GM12878 (cell line): ENCODE data around the gene ZNF470. TPM values are rescaled to one million over a fixed set of nuclear protein-coding genes. Genes with fewer than 3 reads are reported as not detected.

ENCODE experiments used
- ATAC-seq: fragments of 200-7000 bp; cut with Tn5 transposase; 3 replicates; pipeline ENCODE4 v1.9.1; 2020; ENCODE audit warnings: mild to moderate bottlenecking, moderate library complexity
- BruUV-seq: library from RNA; stranded (reverse); fragments of 400-500 nt; replicated peaks from 2 replicates; lab custom pipeline; 2021; lab: Mats Ljungman, UMichigan
- CTCF ChIA-PET: fragments of 300-600 bp; sonication (Branson Sonifier 250); formaldehyde crosslinking; extraction: SDS; loops from one replicate; lab custom pipeline; 2021; ENCODE audit warnings: inconsistent platforms; lab: Yijun Ruan, JAX
- POLR2A ChIA-PET: fragments of 350-600 bp; formaldehyde crosslinking; extraction: SDS; loops from one replicate; lab custom pipeline; 2021; ENCODE audit warnings: inconsistent platforms; lab: Charles Lee
- RAD21 ChIA-PET: fragments of 300-600 bp; sonication (Branson Sonifier 250); formaldehyde crosslinking; loops from one replicate; lab custom pipeline; 2023; ENCODE audit warnings: antibody characterized with exemption; ENCODE audit not compliant: unreplicated experiment; lab: Charles Lee
- SMC1A ChIA-PET: fragments of 300-600 bp; sonication (Branson Sonifier 250); formaldehyde crosslinking; loops from one replicate; lab custom pipeline; 2023; ENCODE audit not compliant: unreplicated experiment, uncharacterized antibody; lab: Charles Lee
- DNase-seq: peaks from one replicate; pipeline ENCODE4 v3.0.0-alpha.2; 2011; ENCODE audit warnings: low read depth, low spot score
- FAIRE-seq: peaks from 3 replicates; lab custom pipeline; 2011; peaks lifted over from hg19 to GRCh38; lab: Jason Lieb, UNC
- H2AFZ ChIP-seq: 2 replicates; pipeline ENCODE4 v1.6.0; 2011; ENCODE audit warnings: low read depth, low read length, control low read depth; ENCODE audit not compliant: control insufficient read depth
- H3K27ac ChIP-seq: 2 replicates; pipeline ENCODE4 v1.5.1; 2011; ENCODE audit warnings: control low read depth; ENCODE audit not compliant: control insufficient read depth, insufficient read depth
- H3K27me3 ChIP-seq, 2 experiments: replicated peaks in 1 of 2; 2 replicates each; pipeline versions ENCODE4 v1.6.0 to v1.6.1; 2011; ENCODE audit warnings: low read length in 1 of 2; ENCODE audit not compliant: control insufficient read depth in 2 of 2, insufficient read depth in 2 of 2
- H3K36me3 ChIP-seq, 2 experiments: 2 replicates each; pipeline ENCODE4 v1.5.1; 2011; ENCODE audit warnings: low read length in 1 of 2; ENCODE audit not compliant: control insufficient read depth in 2 of 2, insufficient read depth in 2 of 2
- H3K4me1 ChIP-seq: 2 replicates; pipeline ENCODE4 v1.6.1; 2011; ENCODE audit warnings: mild to moderate bottlenecking, low read length, moderate library complexity, mixed read lengths; ENCODE audit not compliant: control insufficient read depth, insufficient read depth
- H3K4me2 ChIP-seq: 2 replicates; pipeline ENCODE4 v1.6.0; 2011; ENCODE audit warnings: control low read depth; ENCODE audit not compliant: control insufficient read depth, insufficient read depth
- H3K4me3 ChIP-seq: fragments of 200-600 bp; sonication (generic); 2 replicates; pipeline ENCODE4 v1.5.1; 2016
- H3K79me2 ChIP-seq: 2 replicates; pipeline ENCODE4 v1.6.0; 2011; ENCODE audit warnings: low read length; ENCODE audit not compliant: control insufficient read depth, insufficient read depth
- H3K9ac ChIP-seq: 2 replicates; pipeline ENCODE4 v1.8.0; 2011; ENCODE audit warnings: low read length, control low read depth, mixed read lengths; ENCODE audit not compliant: control insufficient read depth, insufficient read depth
- H3K9me3 ChIP-seq: replicated peaks from 3 replicates; pipeline ENCODE4 v1.5.1; 2011; ENCODE audit warnings: mild to moderate bottlenecking, low read length; ENCODE audit not compliant: control insufficient read depth, insufficient read depth
- H4K20me1 ChIP-seq: 2 replicates; pipeline ENCODE4 v1.6.0; 2011; ENCODE audit not compliant: control insufficient read depth, insufficient read depth
- LARP7 ChIP-seq: fragments of 450-650 bp; IDR thresholded peaks from 2 replicates; pipeline ENCODE4 v1.6.1; 2017; ENCODE audit warnings: mild to moderate bottlenecking
- MEF2B ChIP-seq: fragments of 450-650 bp; IDR thresholded peaks from 2 replicates; pipeline ENCODE4 v1.6.1; 2018; ENCODE audit warnings: mild to moderate bottlenecking, moderate library complexity; ENCODE audit not compliant: partially characterized antibody, poor library complexity, severe bottlenecking
- NFXL1 ChIP-seq: fragments of 450-650 bp; IDR thresholded peaks from 2 replicates; pipeline ENCODE4 v1.6.1; 2017; ENCODE audit warnings: antibody characterized with exemption, mild to moderate bottlenecking, borderline replicate concordance
- NFYB ChIP-seq: IDR thresholded peaks from 2 replicates; pipeline ENCODE4 v1.6.1; 2011; ENCODE audit warnings: low read depth, mild to moderate bottlenecking, low read length, improper control_type of control experiment, moderate library complexity; ENCODE audit not compliant: insufficient read depth
- PAX5 ChIP-seq: IDR thresholded peaks from 2 replicates; pipeline ENCODE4 v1.6.1; 2011; ENCODE audit warnings: low read depth, low read length, borderline replicate concordance
- RUNX3 ChIP-seq: IDR thresholded peaks from 2 replicates; pipeline ENCODE4 v1.6.1; 2012; ENCODE audit warnings: low read length, inconsistent platforms
- SREBF2 ChIP-seq: IDR thresholded peaks from 2 replicates; pipeline ENCODE4 v1.6.1; 2012; ENCODE audit warnings: mild to moderate bottlenecking, low read length
- SUPT20H ChIP-seq: IDR thresholded peaks from 2 replicates; pipeline ENCODE4 v1.6.1; 2011; ENCODE audit warnings: low read depth, mild to moderate bottlenecking, low read length, moderate library complexity, borderline replicate concordance; ENCODE audit not compliant: control insufficient read depth
- TBL1XR1 ChIP-seq: IDR thresholded peaks from 2 replicates; pipeline ENCODE4 v1.6.1; 2012; ENCODE audit warnings: low read depth, low read length, improper control_type of control experiment
- WGBS: methylation state at CpG from one replicate; pipeline ENCODE4 v1.1.6; 2016; ENCODE audit warnings: low lambda C conversion rate; ENCODE audit not compliant: insufficient replicate concordance, insufficient coverage; ENCODE audit errors: missing lambda C conversion rate; 5-methylcytosine and 5-hydroxymethylcytosine counted together
- in situ Hi-C: fragments of 300-500 bp; cut with MboI; formaldehyde crosslinking; loops from 9 replicates; pipeline ENCODE4 v1.14.3; 2018; ENCODE audit warnings: mixed read lengths
- intact Hi-C: fragments of 100-400 bp; cut with micrococcal nuclease; formaldehyde crosslinking; loops from one replicate; pipeline ENCODE4 v1.14.2; 2022; ENCODE audit not compliant: unreplicated experiment
- polyA plus RNA-seq, 11 experiments: library from polyadenylated mRNA; depleted of rRNA in 4 of 11; unstranded in 6 of 11; stranded (reverse) in 5 of 11; fragments of >200 nt; fragmentation: Nextera tagmentation in 4 of 11; fragmentation: Illumina TruSeq in 1 of 11; extraction: Ambion mirVana in 4 of 11; extraction: Trizol in 1 of 11; gene quantifications; 1 replicate in 1 of 11; 2 replicates in 10 of 11; pipeline versions ENCODE4 v1.2.1 to v1.2.3, GENCODE V29; 2011 to 2016; ENCODE audit warnings: inconsistent platforms in 2 of 11, missing spikeins in 2 of 11, low read depth in 1 of 11
- total RNA-seq, 4 experiments: library from RNA; depleted of rRNA in 3 of 4; stranded (reverse); fragments of >200 nt in 3 of 4; fragmentation: Illumina TruSeq in 1 of 4; extraction: Trizol in 1 of 4; gene quantifications; 2 replicates each; pipeline versions ENCODE4 v1.2.1 to v1.2.3, GENCODE V29; 2013 to 2021
- TF ChIP-seq, protein P1 (sequence below), 3 experiments: IDR thresholded peaks in 2 of 3; conservative IDR thresholded peaks in 1 of 3; 2 replicates each; pipeline ENCODE4 v1.5.1; 2011; ENCODE audit warnings: low read depth in 3 of 3, low read length in 3 of 3, mild to moderate bottlenecking in 3 of 3, control low read depth in 2 of 3, moderate library complexity in 2 of 3, inconsistent platforms in 1 of 3, mixed read lengths in 1 of 3; ENCODE audit not compliant: control insufficient read depth in 2 of 3, insufficient read depth in 1 of 3; ENCODE audit errors: extremely low read depth in 1 of 3
- TF ChIP-seq, protein P2 (sequence below): fragments of 450-650 bp; IDR thresholded peaks from 2 replicates; pipeline ENCODE4 v1.6.1; 2017; ENCODE audit warnings: borderline replicate concordance
- TF ChIP-seq, protein P3 (sequence below): fragments of 450-650 bp; IDR thresholded peaks from 2 replicates; pipeline ENCODE4 v1.6.1; 2017; ENCODE audit warnings: mild to moderate bottlenecking, moderate library complexity
- TF ChIP-seq, protein P4 (sequence below): fragments of 450-650 bp; IDR thresholded peaks from 2 replicates; pipeline ENCODE4 v1.6.1; 2014; ENCODE audit warnings: mild to moderate bottlenecking

The ZNF470 gene
- total and polyA plus RNA-seq, 10 of the 15 experiments (the other 5 are each of a cell fraction or from before 2014, with no cell fraction given), result 0.16 to 1.4 (median 0.56) TPM

DNA sequence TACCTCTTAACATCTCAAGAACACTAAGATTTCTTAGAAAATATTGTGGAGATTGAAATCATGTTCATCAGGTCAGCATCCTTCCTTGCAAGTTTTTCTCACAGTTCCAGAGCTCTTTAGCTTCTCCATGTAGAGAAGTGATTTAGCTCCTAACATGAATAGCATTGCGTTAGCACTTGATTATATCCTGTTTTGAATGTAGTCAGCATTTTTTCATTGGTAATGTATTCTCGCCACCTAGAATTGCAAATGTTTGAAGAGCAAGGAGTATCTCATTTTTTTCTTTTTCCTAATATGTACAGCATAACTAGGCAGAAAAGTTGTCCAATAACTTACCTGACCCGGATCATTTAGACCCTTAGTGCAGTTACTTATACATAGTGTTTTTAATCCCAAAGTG, 6.6 kb downstream of the ZNF470 start:
- Histone ChIP-seq H3K4me3 (no peak overlapping the region), H3K27ac (no peak overlapping the region), H3K4me2 (no peak overlapping the region), H3K4me1 (no peaks in the 10 kb centered on the region), H3K27me3 (no peaks in the 10 kb centered on the region), H3K36me3 (no peaks in the 10 kb centered on the region), H3K9ac (no peak overlapping the region), H4K20me1 (no peaks in the 10 kb centered on the region), H2AFZ (no peak overlapping the region), H3K79me2 (no peaks in the 10 kb centered on the region), H3K9me3 (peaks cover 5% of the 10 kb centered on the region)
- BruUV-seq, result no TSS peak
- ChIA-PET RAD21 (no interaction called here), POLR2A (no interaction called here), CTCF (no interaction called here), SMC1A (no interaction called here)
- DNase-seq, result no peak
- FAIRE-seq, result no peak
- intact Hi-C loops, result no loop called here
- WGBS, result 80% methylated on average over 3 of the region's 3 CpGs
- ATAC-seq, result no peak
- in situ Hi-C loops, result no loop called here
- TF ChIP-seq PAX5, result no peak
- TF ChIP-seq, protein P1, sequence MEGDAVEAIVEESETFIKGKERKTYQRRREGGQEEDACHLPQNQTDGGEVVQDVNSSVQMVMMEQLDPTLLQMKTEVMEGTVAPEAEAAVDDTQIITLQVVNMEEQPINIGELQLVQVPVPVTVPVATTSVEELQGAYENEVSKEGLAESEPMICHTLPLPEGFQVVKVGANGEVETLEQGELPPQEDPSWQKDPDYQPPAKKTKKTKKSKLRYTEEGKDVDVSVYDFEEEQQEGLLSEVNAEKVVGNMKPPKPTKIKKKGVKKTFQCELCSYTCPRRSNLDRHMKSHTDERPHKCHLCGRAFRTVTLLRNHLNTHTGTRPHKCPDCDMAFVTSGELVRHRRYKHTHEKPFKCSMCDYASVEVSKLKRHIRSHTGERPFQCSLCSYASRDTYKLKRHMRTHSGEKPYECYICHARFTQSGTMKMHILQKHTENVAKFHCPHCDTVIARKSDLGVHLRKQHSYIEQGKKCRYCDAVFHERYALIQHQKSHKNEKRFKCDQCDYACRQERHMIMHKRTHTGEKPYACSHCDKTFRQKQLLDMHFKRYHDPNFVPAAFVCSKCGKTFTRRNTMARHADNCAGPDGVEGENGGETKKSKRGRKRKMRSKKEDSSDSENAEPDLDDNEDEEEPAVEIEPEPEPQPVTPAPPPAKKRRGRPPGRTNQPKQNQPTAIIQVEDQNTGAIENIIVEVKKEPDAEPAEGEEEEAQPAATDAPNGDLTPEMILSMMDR (IDR thresholded peaks at IDR 0.05 in 2 of 3, conservative IDR thresholded peaks at IDR 0.05 in 1 of 3; ENCODE audit: control insufficient read depth in 2 of 3, extremely low read depth in 1 of 3, insufficient read depth in 1 of 3, low read depth in 3 of 3, low read length in 3 of 3), result no peak
- no peak for TF ChIP-seq TBL1XR1
- TF ChIP-seq NFXL1, result no peak
- TF ChIP-seq NFYB, result no peak
- TF ChIP-seq, protein P2, sequence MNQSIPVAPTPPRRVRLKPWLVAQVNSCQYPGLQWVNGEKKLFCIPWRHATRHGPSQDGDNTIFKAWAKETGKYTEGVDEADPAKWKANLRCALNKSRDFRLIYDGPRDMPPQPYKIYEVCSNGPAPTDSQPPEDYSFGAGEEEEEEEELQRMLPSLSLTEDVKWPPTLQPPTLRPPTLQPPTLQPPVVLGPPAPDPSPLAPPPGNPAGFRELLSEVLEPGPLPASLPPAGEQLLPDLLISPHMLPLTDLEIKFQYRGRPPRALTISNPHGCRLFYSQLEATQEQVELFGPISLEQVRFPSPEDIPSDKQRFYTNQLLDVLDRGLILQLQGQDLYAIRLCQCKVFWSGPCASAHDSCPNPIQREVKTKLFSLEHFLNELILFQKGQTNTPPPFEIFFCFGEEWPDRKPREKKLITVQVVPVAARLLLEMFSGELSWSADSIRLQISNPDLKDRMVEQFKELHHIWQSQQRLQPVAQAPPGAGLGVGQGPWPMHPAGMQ, result no peak
- no peak for TF ChIP-seq SUPT20H
- TF ChIP-seq, protein P3, sequence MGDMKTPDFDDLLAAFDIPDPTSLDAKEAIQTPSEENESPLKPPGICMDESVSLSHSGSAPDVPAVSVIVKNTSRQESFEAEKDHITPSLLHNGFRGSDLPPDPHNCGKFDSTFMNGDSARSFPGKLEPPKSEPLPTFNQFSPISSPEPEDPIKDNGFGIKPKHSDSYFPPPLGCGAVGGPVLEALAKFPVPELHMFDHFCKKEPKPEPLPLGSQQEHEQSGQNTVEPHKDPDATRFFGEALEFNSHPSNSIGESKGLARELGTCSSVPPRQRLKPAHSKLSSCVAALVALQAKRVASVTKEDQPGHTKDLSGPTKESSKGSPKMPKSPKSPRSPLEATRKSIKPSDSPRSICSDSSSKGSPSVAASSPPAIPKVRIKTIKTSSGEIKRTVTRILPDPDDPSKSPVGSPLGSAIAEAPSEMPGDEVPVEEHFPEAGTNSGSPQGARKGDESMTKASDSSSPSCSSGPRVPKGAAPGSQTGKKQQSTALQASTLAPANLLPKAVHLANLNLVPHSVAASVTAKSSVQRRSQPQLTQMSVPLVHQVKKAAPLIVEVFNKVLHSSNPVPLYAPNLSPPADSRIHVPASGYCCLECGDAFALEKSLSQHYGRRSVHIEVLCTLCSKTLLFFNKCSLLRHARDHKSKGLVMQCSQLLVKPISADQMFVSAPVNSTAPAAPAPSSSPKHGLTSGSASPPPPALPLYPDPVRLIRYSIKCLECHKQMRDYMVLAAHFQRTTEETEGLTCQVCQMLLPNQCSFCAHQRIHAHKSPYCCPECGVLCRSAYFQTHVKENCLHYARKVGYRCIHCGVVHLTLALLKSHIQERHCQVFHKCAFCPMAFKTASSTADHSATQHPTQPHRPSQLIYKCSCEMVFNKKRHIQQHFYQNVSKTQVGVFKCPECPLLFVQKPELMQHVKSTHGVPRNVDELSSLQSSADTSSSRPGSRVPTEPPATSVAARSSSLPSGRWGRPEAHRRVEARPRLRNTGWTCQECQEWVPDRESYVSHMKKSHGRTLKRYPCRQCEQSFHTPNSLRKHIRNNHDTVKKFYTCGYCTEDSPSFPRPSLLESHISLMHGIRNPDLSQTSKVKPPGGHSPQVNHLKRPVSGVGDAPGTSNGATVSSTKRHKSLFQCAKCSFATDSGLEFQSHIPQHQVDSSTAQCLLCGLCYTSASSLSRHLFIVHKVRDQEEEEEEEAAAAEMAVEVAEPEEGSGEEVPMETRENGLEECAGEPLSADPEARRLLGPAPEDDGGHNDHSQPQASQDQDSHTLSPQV, result no peak
- no peak for TF ChIP-seq SREBF2
- TF ChIP-seq MEF2B, result no peak
- TF ChIP-seq RUNX3, result no peak
- TF ChIP-seq, protein P4, sequence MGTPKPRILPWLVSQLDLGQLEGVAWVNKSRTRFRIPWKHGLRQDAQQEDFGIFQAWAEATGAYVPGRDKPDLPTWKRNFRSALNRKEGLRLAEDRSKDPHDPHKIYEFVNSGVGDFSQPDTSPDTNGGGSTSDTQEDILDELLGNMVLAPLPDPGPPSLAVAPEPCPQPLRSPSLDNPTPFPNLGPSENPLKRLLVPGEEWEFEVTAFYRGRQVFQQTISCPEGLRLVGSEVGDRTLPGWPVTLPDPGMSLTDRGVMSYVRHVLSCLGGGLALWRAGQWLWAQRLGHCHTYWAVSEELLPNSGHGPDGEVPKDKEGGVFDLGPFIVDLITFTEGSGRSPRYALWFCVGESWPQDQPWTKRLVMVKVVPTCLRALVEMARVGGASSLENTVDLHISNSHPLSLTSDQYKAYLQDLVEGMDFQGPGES, result no peak
- no peak for TF ChIP-seq LARP7
